Measurements from ENCODE around the gene ADISSP. TPM values are rescaled to one million over a fixed set of nuclear protein-coding genes. Genes with fewer than 3 reads are reported as not detected.

ADISSP gene
- total RNA-seq, 1 experiment from 2014 or later: 27.3 TPM

DNA sequence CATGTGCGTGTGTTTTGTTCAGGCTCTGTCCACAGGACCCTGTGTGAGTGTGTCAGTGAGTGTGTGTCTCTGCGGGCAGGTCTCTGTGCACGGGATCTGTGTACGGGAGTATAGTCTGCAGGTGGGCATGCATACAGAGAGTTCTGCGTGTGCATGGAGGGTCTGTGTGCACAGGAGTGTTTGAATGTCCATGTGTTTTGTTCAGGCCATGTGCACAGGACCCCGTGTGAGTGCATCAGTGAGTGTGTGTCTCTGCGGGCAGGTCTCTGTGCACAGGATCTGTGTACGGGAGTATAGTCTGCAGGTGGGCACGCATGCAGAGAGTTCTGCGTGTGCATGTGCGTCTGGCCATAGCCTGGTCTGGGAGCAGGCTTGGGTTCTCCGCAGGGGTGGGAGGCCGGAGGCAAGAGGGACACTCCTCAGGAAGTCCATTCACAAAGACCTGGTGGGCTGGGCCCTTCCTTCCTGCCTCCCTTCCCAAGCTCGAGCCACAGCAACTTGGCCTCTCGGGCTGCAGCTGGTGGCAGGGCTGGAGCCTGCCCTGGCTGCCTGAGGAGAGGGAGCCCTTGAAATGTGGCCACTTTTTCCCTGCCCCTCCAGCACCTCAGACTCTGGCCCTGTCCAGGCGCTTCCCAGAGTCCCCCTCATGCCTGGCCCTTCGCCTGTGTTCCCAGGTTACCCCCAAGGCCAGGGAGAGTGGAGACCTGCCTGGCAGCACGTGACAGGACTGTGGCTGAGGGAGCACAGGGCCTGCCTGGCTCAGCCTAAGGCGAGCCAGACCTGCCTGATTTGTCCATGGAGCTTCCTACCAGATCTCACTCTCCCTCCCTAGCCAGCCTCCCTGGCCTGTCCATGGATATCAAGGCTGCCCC is 28.3 kb downstream of the ADISSP start:
- CTCF ChIA-PET: no interaction called here
- BruUV-seq (replicated peaks): no TSS peak
- DNase-seq: no peak
- Mint-ChIP-seq H3K36me3 (ENCODE audit: insufficient read depth, unreplicated experiment) (no peaks in the 10 kb centered on the region), H3K9me3 (ENCODE audit: low read depth, unreplicated experiment) (no peaks in the 10 kb centered on the region), H3K27ac (ENCODE audit: unreplicated experiment) (no peak overlapping the region), H3K4me1 (ENCODE audit: low read depth, unreplicated experiment) (peaks cover 2% of the 10 kb centered on the region), H3K4me3 (ENCODE audit: low read depth, unreplicated experiment) (no peak overlapping the region), H3K27me3 (ENCODE audit: unreplicated experiment) (peaks cover 52% of the 10 kb centered on the region)
- intact Hi-C loops (cut with micrococcal nuclease; ENCODE audit: unreplicated experiment): no loop called here
- TF ChIP-seq, protein P1, sequence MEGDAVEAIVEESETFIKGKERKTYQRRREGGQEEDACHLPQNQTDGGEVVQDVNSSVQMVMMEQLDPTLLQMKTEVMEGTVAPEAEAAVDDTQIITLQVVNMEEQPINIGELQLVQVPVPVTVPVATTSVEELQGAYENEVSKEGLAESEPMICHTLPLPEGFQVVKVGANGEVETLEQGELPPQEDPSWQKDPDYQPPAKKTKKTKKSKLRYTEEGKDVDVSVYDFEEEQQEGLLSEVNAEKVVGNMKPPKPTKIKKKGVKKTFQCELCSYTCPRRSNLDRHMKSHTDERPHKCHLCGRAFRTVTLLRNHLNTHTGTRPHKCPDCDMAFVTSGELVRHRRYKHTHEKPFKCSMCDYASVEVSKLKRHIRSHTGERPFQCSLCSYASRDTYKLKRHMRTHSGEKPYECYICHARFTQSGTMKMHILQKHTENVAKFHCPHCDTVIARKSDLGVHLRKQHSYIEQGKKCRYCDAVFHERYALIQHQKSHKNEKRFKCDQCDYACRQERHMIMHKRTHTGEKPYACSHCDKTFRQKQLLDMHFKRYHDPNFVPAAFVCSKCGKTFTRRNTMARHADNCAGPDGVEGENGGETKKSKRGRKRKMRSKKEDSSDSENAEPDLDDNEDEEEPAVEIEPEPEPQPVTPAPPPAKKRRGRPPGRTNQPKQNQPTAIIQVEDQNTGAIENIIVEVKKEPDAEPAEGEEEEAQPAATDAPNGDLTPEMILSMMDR (IDR thresholded peaks at IDR 0.05; ENCODE audit: unreplicated experiment): no peak

DNA sequence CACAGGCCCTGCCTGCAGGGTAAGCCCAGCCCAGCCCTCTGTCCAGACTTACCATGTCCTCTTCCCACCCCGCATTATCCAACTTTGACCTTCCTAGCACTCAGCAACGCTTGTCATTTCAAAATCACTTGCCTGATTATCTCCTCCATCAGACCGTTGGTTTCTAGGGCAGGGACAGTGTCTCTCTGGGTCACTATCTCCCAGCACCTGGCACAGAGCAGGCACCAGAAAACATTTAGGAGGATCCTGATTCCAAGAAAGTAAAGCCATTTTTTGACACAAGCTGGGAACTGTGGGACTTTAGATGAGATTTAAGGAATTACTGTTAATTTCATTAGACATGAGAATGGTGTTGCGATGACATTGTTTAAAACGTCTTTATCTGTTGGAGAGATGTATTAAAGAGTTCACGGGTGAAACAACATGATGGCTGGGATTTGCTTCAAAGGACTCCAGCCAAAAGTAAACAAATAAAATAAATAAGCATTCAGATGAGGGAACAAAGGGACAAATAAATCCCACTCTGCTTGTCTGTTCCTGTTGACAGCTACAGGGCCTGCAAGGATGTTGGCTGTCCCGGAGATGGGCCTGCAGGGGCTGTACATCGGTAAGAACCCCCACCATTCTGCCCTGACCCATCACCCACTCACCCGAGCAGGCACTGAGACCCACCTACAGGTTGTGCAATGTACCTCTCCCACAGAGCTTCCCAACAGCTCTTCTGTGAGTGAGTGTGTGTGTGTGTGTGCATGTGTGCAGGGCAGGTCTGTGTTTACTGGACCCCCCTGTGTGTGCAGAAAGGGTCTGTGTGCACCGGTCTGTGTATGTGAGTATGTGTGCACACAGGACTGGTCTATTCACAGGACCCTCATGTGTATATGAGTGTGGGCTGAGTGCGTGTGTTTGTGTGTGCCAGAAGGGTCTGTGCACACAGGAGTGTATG is 29.2 kb downstream of the ADISSP start:
- Mint-ChIP-seq H3K27ac (ENCODE audit: unreplicated experiment) (no peak overlapping the region), H3K36me3 (ENCODE audit: insufficient read depth, unreplicated experiment) (no peaks in the 10 kb centered on the region), H3K4me1 (ENCODE audit: low read depth, unreplicated experiment) (no peaks in the 10 kb centered on the region), H3K27me3 (ENCODE audit: unreplicated experiment) (peaks cover 55% of the 10 kb centered on the region), H3K4me3 (ENCODE audit: low read depth, unreplicated experiment) (no peak overlapping the region), H3K9me3 (ENCODE audit: low read depth, unreplicated experiment) (no peaks in the 10 kb centered on the region)
- CTCF ChIA-PET: no interaction called here
- TF ChIP-seq, protein P1 (IDR thresholded peaks at IDR 0.05; ENCODE audit: unreplicated experiment): no peak
- no TSS peak for BruUV-seq (replicated peaks)
- no peak for DNase-seq
- intact Hi-C loops (cut with micrococcal nuclease; ENCODE audit: unreplicated experiment): no loop called here

DNA sequence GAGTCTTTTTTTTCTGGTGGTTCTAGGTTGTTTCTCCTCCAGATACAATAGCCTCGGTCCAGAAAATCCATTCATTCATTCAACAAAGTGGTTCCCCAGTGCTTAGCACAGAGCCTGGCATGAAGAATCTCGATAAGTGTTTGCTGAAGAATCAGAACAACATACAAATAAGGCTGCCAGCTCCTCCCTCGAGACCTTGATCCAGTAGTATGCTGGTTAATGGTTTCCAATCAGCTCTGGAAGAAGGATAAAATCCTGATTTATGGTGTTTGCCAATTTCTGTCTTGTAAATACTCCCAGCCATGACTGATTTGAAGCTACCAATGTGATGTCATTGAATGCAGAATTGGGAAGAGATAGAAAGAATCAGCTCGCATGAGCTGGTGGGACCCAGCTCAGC is 31.8 kb downstream of the ADISSP start:
- peaks cover 65% of the 10 kb centered on the region for H3K27me3 Mint-ChIP-seq (ENCODE audit: unreplicated experiment)
- intact Hi-C loops (cut with micrococcal nuclease; ENCODE audit: unreplicated experiment): no loop called here
- H3K9me3 Mint-ChIP-seq (ENCODE audit: low read depth, unreplicated experiment): no peaks in the 10 kb centered on the region
- no peak for DNase-seq
- BruUV-seq (replicated peaks): no TSS peak
- TF ChIP-seq, protein P1 (IDR thresholded peaks at IDR 0.05; ENCODE audit: unreplicated experiment): no peak
- H3K27ac Mint-ChIP-seq (ENCODE audit: unreplicated experiment): no peak overlapping the region
- H3K4me3 Mint-ChIP-seq (ENCODE audit: low read depth, unreplicated experiment): no peak overlapping the region
- no peaks in the 10 kb centered on the region for H3K36me3 Mint-ChIP-seq (ENCODE audit: insufficient read depth, unreplicated experiment)
- CTCF ChIA-PET: interaction anchor here (0.9 kb wide), 1 partner anchor 25 kb away, joined by 3 read pairs; no protein-coding TSS in a partner anchor
- no peaks in the 10 kb centered on the region for H3K4me1 Mint-ChIP-seq (ENCODE audit: low read depth, unreplicated experiment)

DNA sequence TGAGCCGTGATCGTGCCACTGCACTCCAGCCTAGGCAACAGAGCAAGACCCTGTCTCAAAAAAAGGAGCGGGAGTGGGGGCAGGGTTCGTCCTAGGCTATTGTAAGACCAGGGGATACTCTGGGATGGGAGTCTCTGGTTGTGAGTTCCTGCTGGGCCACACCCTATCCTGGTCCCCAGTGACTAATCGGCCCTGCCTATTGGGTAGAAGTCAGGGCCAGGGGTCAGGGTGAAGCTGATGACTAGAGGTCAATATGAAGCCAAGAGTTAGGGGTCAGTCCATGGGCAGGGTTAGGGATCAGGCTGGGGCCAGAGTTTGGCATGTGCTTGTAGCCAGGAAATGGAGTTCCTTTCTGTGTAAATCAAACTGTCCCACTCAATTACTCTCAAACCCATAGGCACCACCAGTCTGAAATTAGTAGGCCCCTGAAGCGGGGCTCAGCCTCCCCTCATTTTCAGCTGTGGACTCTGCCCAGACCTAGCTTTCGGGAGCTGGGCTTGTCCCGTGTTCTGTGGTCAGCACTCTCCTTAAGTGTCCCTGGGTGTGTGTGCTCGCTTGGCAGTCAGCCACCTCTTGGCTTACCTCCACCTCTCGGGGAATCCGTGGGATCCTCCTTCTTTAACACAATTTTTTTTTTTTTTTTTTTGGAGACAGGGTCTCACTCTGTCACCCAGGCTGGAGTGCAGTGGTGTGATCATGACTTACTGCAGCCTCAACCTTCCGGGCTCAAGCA is 33.3 kb downstream of the ADISSP start:
- Mint-ChIP-seq H3K4me1 (ENCODE audit: low read depth, unreplicated experiment) (no peaks in the 10 kb centered on the region), H3K9me3 (ENCODE audit: low read depth, unreplicated experiment) (no peaks in the 10 kb centered on the region), H3K27me3 (ENCODE audit: unreplicated experiment) (peaks cover 65% of the 10 kb centered on the region), H3K4me3 (ENCODE audit: low read depth, unreplicated experiment) (no peak overlapping the region), H3K27ac (ENCODE audit: unreplicated experiment) (no peak overlapping the region), H3K36me3 (ENCODE audit: insufficient read depth, unreplicated experiment) (no peaks in the 10 kb centered on the region)
- intact Hi-C loops (cut with micrococcal nuclease; ENCODE audit: unreplicated experiment): no loop called here
- no TSS peak for BruUV-seq (replicated peaks)
- TF ChIP-seq, protein P1 (IDR thresholded peaks at IDR 0.05; ENCODE audit: unreplicated experiment): no peak
- CTCF ChIA-PET: interaction anchor here (0.5 to 0.7 kb wide), 2 partner anchors 19 to 395 kb away, joined by 5 to 8 read pairs; no protein-coding TSS in a partner anchor
- DNase-seq: no peak

Data from Calu3 (cell line).